ENCODE data around the gene PTPN23.
"Not testable (repeated sequence)": the region's sequence is repeated elsewhere in the genome, so short reads cannot be mapped to it uniquely, and the experiment has no call there.

Gene PTPN23

GRCh38 chr3:47365213-47366153 lies 15.3 kb upstream of the PTPN23 start:
- no peaks in the 10 kb centered on the region for H3K9me3 ChIP-seq (ENCODE audit: insufficient read depth, low read depth, low read length)
- no peaks in the 10 kb centered on the region for H3K4me1 ChIP-seq (ENCODE audit: insufficient read depth, low read length, poor library complexity, severe bottlenecking)
- H2AFZ ChIP-seq (ENCODE audit: low read length), result no peak overlapping the region
- H4K20me1 ChIP-seq (ENCODE audit: insufficient read depth, low read length, poor library complexity, severe bottlenecking), result no peaks in the 10 kb centered on the region
- no peaks in the 10 kb centered on the region for H3K79me2 ChIP-seq (ENCODE audit: insufficient read depth, low read length)
- no peaks in the 10 kb centered on the region for H3F3A ChIP-seq (ENCODE audit: low read depth)
- H3K27me3 ChIP-seq (ENCODE audit: insufficient read depth, low read length, poor library complexity, severe bottlenecking), result no peaks in the 10 kb centered on the region
- no peaks in the 10 kb centered on the region for H3K36me3 ChIP-seq (ENCODE audit: insufficient read depth, low read length)
- H3K9me2 ChIP-seq (replicated peaks; ENCODE audit: low read depth, low read length), result no peaks in the 10 kb centered on the region
- no peak overlapping the region for H3K4me3 ChIP-seq (ENCODE audit: low read length, poor library complexity, severe bottlenecking)
- TF ChIP-seq EZH2phosphoT487 (IDR thresholded peaks at IDR 0.05; ENCODE audit: borderline replicate concordance), result no peak
- no peak for TF ChIP-seq CTCF (conservative IDR thresholded peaks at IDR 0.05; ENCODE audit: low read length)
- H3K4me2 ChIP-seq (ENCODE audit: low read depth, low read length, poor library complexity, severe bottlenecking), result no peak overlapping the region
- H3K9ac ChIP-seq (ENCODE audit: low read depth, low read length, poor library complexity, severe bottlenecking), result no peak overlapping the region

- no peak for TF ChIP-seq CTCF (conservative IDR thresholded peaks at IDR 0.05; ENCODE audit: low read length)
- TF ChIP-seq EZH2phosphoT487 (IDR thresholded peaks at IDR 0.05; ENCODE audit: borderline replicate concordance), result no peak
- Histone ChIP-seq H3K4me3 (ENCODE audit: low read length, poor library complexity, severe bottlenecking) (no peak overlapping the region), H3K9ac (ENCODE audit: low read depth, low read length, poor library complexity, severe bottlenecking) (no peak overlapping the region), H3K4me1 (ENCODE audit: insufficient read depth, low read length, poor library complexity, severe bottlenecking) (no peaks in the 10 kb centered on the region), H3K79me2 (ENCODE audit: insufficient read depth, low read length) (no peaks in the 10 kb centered on the region), H3K27me3 (ENCODE audit: insufficient read depth, low read length, poor library complexity, severe bottlenecking) (no peaks in the 10 kb centered on the region), H2AFZ (ENCODE audit: low read length) (no peak overlapping the region), H3K36me3 (ENCODE audit: insufficient read depth, low read length) (no peaks in the 10 kb centered on the region), H3K9me2 (replicated peaks; ENCODE audit: low read depth, low read length) (no peaks in the 10 kb centered on the region), H3K9me3 (ENCODE audit: insufficient read depth, low read depth, low read length) (no peaks in the 10 kb centered on the region), H4K20me1 (ENCODE audit: insufficient read depth, low read length, poor library complexity, severe bottlenecking) (no peaks in the 10 kb centered on the region), H3K4me2 (ENCODE audit: low read depth, low read length, poor library complexity, severe bottlenecking) (no peak overlapping the region), H3F3A (ENCODE audit: low read depth) (no peaks in the 10 kb centered on the region)
These were observed 14.0 kb upstream of the PTPN23 start for GRCh38 chr3:47366833-47367232.

GRCh38 chr3:47367631-47368030 lies 13.2 kb upstream of the PTPN23 start:
- H3K9me2 ChIP-seq (replicated peaks; ENCODE audit: low read depth, low read length), result no peaks in the 10 kb centered on the region
- H3K4me2 ChIP-seq (ENCODE audit: low read depth, low read length, poor library complexity, severe bottlenecking), result no peak overlapping the region
- TF ChIP-seq CTCF (conservative IDR thresholded peaks at IDR 0.05; ENCODE audit: low read length), result no peak
- no peak for TF ChIP-seq EZH2phosphoT487 (IDR thresholded peaks at IDR 0.05; ENCODE audit: borderline replicate concordance)
- H3K36me3 ChIP-seq (ENCODE audit: insufficient read depth, low read length), result no peaks in the 10 kb centered on the region
- no peaks in the 10 kb centered on the region for H4K20me1 ChIP-seq (ENCODE audit: insufficient read depth, low read length, poor library complexity, severe bottlenecking)
- no peak overlapping the region for H3K4me3 ChIP-seq (ENCODE audit: low read length, poor library complexity, severe bottlenecking)
- H3K9me3 ChIP-seq (ENCODE audit: insufficient read depth, low read depth, low read length), result no peaks in the 10 kb centered on the region
- H3F3A ChIP-seq (ENCODE audit: low read depth), result no peaks in the 10 kb centered on the region
- H3K9ac ChIP-seq (ENCODE audit: low read depth, low read length, poor library complexity, severe bottlenecking), result no peak overlapping the region
- no peaks in the 10 kb centered on the region for H3K27me3 ChIP-seq (ENCODE audit: insufficient read depth, low read length, poor library complexity, severe bottlenecking)
- no peaks in the 10 kb centered on the region for H3K4me1 ChIP-seq (ENCODE audit: insufficient read depth, low read length, poor library complexity, severe bottlenecking)
- H2AFZ ChIP-seq (ENCODE audit: low read length), result no peak overlapping the region
- H3K79me2 ChIP-seq (ENCODE audit: insufficient read depth, low read length), result no peaks in the 10 kb centered on the region

GRCh38 chr3:47370020-47370419 lies 10.8 kb upstream of the PTPN23 start:
- not testable (repeated sequence) for H3K9me3 ChIP-seq (ENCODE audit: insufficient read depth, low read depth, low read length); H3K4me1 ChIP-seq (ENCODE audit: insufficient read depth, low read length, poor library complexity, severe bottlenecking); H2AFZ ChIP-seq (ENCODE audit: low read length); H3K4me2 ChIP-seq (ENCODE audit: low read depth, low read length, poor library complexity, severe bottlenecking); H3K4me3 ChIP-seq (ENCODE audit: low read length, poor library complexity, severe bottlenecking); H3K79me2 ChIP-seq (ENCODE audit: insufficient read depth, low read length); H3K9ac ChIP-seq (ENCODE audit: low read depth, low read length, poor library complexity, severe bottlenecking); H4K20me1 ChIP-seq (ENCODE audit: insufficient read depth, low read length, poor library complexity, severe bottlenecking); H3K36me3 ChIP-seq (ENCODE audit: insufficient read depth, low read length); H3F3A ChIP-seq (ENCODE audit: low read depth); H3K27me3 ChIP-seq (ENCODE audit: insufficient read depth, low read length, poor library complexity, severe bottlenecking); H3K9me2 ChIP-seq (replicated peaks; ENCODE audit: low read depth, low read length)
